GM21447 (cell line): ENCODE measurements around the gene MAGIX.
"Not testable (repeated sequence)": the region's sequence is repeated elsewhere in the genome, so short reads cannot be mapped to it uniquely, and the experiment has no call there.

Experiments
- ATAC-seq: cut with Tn5 transposase; IDR thresholded peaks from one replicate; pipeline ENCODE4 v1.9.1; 2021; ENCODE audit not compliant: unreplicated experiment

MAGIX gene

GRCh38 chrX:49162620-49163019 is at the start of gene MAGIX:
MAGIX (plus strand) TSS chrX:49162758; CDS start chrX:49162890, 132 bp downstream.
- ATAC-seq, result no peak

- ATAC-seq, result no peak
Observed at GRCh38 chrX:49116076-49116475, 46.5 kb upstream of the MAGIX start.

- no peak for ATAC-seq
Observed at GRCh38 chrX:49116716-49117115, 45.8 kb upstream of the MAGIX start.

- no peak for ATAC-seq
Observed at GRCh38 chrX:49117581-49117980, 45.0 kb upstream of the MAGIX start.

- no peak for ATAC-seq
Observed at GRCh38 chrX:49120091-49120490, 42.5 kb upstream of the MAGIX start.

GRCh38 chrX:49122499-49122898 is 40.1 kb upstream of the MAGIX start:
- ATAC-seq, result no peak

GRCh38 chrX:49127742-49128258 is 34.8 kb upstream of the MAGIX start:
- not testable (repeated sequence) for ATAC-seq

- no peak for ATAC-seq
Observed at GRCh38 chrX:49129427-49129826, 33.1 kb upstream of the MAGIX start.

- ATAC-seq, result not testable (repeated sequence)
Observed at GRCh38 chrX:49132275-49132674, 30.3 kb upstream of the MAGIX start.

- no peak for ATAC-seq
Observed at GRCh38 chrX:49133759-49134158, 28.8 kb upstream of the MAGIX start.

- ATAC-seq, result no peak
Observed at GRCh38 chrX:49137492-49137891, 25.1 kb upstream of the MAGIX start.

GRCh38 chrX:49139713-49140112 is 22.8 kb upstream of the MAGIX start:
- ATAC-seq, result no peak

- not testable (repeated sequence) for ATAC-seq
Observed at GRCh38 chrX:49142264-49142663, 20.3 kb upstream of the MAGIX start.

- not testable (repeated sequence) for ATAC-seq
Observed at GRCh38 chrX:49143154-49143553, 19.4 kb upstream of the MAGIX start.

- no peak for ATAC-seq
Observed at GRCh38 chrX:49147282-49147681, 15.3 kb upstream of the MAGIX start.

GRCh38 chrX:49147936-49148335 is 14.6 kb upstream of the MAGIX start:
- no peak for ATAC-seq

- ATAC-seq, result not testable (repeated sequence)
Observed at GRCh38 chrX:49148390-49149100, 14.0 kb upstream of the MAGIX start.

GRCh38 chrX:49149291-49149690 is 13.3 kb upstream of the MAGIX start:
- not testable (repeated sequence) for ATAC-seq

- no peak for ATAC-seq
Observed at GRCh38 chrX:49153467-49153866, 9.1 kb upstream of the MAGIX start.

- ATAC-seq, result peak; percentile 5
Observed at GRCh38 chrX:49155243-49155899, 7.2 kb upstream of the MAGIX start.

GRCh38 chrX:49155900-49156837 is 6.4 kb upstream of the MAGIX start:
- peak; percentile 91 for ATAC-seq
